HG03097 (cell line): ENCODE measurements around the gene ZDHHC16.
A peak's percentile ranks its signal among the peaks of the same experiment; 100 is the strongest.
"Not testable (repeated sequence)": the region's sequence is repeated elsewhere in the genome, so short reads cannot be mapped to it uniquely, and the experiment has no call there.

Source experiments
- ATAC-seq: cut with Tn5 transposase; IDR thresholded peaks from one replicate; pipeline ENCODE4 v1.9.1; 2021; ENCODE audit not compliant: unreplicated experiment, low FRiP score

ZDHHC16 gene

DNA sequence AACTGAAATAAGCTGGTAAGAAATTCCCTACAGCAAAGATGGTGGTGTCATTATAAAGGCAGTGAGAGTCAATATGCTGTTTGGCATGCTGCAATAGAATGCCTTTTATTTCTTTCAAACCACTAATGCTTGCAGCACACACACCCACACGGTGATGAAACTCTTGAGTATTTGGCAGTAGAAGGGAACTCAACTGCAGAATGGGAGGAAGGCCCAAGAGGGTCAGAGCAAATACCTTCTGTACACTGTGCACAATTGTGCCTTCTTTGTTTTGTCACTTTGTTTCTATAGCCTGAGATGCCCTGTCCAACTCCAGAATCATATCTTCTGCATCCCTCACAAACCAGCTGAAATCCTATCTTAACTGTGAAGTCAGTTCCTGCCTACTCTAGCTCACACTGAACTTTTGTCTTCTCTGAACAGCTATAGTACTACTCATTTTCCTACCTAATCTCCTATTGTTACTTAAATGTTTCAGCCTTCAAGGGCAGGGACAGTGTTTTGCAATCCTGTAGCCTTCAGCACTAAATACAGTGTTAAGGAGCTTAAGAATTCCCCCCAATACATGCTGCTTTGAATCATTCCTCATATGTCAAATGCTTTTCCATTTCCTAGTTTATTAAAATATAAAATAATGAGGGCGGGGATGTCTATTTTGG lies 30.1 kb downstream of the ZDHHC16 start:
- ATAC-seq: no peak

- not testable (repeated sequence) for ATAC-seq
Observed at GRCh38 chr10:97479410-97479809, 33.4 kb downstream of the ZDHHC16 start.

- ATAC-seq: no peak
Observed at GRCh38 chr10:97479939-97480338, 34.0 kb downstream of the ZDHHC16 start.

GRCh38 chr10:97481071-97481470 lies 35.1 kb downstream of the ZDHHC16 start:
- no peak for ATAC-seq

GRCh38 chr10:97482381-97482780 lies 36.4 kb downstream of the ZDHHC16 start:
- no peak for ATAC-seq

DNA sequence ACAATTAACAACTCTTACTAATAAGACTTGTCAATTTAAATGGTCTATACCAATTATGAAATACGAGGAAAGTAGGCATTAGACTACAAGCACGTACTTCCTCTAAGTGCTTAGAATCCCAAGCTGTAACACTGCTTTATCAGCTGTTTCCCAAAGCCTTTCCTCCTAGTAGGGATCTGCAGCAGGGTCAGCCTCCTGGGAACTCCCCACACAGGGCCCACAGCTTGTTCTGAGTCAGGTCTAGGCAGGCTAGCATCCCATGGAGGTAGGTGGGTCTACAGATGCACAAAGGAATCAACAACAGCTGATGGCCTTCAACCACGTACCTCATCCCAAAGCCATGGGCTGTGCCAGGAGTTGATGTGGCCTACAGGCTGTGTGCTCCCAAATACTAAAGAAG lies 37.5 kb downstream of the ZDHHC16 start:
- no peak for ATAC-seq

DNA sequence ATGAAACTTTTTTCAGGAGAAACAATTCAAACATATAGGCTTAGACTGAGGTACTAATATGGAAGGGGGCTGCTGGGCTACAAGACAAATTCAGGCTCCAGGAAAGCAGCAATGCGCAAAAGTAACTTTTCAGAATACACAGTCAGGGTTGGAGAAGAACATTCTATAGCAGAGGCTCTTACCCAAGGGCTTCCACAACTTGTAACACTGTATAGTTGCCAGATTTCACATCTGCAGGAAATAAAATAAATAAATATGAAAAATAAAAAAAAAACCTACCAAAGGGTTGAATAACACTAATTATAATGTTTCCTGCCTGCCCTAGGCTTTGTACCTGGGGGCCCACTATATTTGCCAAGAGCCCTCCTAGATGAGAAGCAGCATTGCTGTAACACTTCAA lies 37.9 kb downstream of the ZDHHC16 start:
- no peak for ATAC-seq

DNA sequence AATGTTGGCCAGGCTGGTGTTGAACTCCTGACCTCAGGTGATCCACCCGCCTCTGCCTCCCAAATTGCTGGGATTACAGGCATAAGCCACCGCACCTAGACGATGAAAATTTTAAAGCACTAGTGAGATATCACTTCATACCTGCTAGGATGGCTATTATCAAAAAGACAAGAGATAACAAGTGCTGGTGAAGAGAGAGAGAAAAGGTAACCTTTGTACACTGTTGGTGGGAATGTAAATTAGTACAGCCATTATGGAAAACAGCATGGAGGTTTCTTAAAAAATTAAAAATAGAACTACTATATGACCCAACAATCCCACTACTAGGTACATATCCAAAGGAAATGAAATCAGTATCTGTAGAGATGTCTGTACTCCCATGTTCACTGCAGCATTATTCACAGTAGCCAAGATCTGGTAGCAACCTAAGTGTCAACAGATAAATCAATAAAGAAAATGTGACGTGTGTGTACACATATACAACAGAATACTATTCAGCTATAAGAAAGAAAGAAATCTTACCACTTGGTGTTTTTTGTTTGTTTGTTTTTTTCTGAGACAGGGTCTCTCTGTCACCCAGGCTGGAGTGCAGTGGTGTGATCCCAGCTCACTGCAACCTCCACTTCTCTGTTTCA lies 39.8 kb downstream of the ZDHHC16 start:
- no peak for ATAC-seq

GRCh38 chr10:97490592-97490991 lies 44.6 kb downstream of the ZDHHC16 start:
- ATAC-seq: no peak

DNA sequence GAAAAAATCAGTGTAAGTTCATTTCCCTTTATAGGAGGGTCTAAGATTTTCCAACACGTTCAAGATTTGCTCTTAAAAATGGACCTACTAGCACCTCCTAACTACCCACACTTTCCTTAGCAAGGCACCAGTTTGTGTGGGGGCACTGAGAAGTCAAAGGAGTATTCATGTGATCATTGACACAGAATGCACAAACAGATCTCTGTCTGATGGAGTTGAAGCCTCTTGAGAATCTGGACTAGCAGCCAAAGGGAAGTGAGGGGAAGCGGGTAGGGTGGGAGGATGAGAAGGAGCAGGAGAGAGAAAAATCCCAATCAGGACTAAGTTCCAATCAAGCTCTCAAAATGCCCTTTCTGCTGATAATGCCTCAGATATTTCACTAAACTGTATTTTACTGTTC lies 48.2 kb downstream of the ZDHHC16 start:
- no peak for ATAC-seq

GRCh38 chr10:97494863-97495506 lies 49.0 kb downstream of the ZDHHC16 start:
- no peak for ATAC-seq

DNA sequence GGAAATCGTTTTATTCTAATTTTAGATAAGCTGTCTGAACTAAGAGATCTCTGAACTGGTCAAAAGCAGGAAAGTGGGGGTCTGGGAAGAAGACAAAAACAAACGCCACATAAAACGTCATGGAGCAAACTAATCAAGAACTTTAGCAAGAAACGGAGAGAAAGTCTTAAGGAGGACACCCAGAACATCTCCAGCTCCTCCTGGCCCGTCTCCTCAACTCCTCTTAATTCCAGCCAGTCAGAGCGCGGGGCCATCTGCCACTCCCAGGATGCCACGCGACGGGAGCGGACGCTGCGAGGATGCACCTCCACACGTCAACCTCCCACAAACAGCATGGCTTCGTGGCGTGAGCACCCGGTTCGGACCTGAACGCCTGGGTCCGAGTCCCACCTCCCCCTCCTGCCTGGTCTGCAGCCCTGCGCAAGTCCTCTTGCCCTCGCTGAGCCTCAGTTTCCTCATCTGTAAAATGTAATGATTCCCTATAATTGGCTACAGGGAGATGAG lies 51.6 kb downstream of the ZDHHC16 start:
- ATAC-seq: no peak

- ATAC-seq: peak; percentile 91
Observed at GRCh38 chr10:97498076-97498840, 52.3 kb downstream of the ZDHHC16 start, which contains the start of gene MMS19. TSS of gene MMS19 (minus strand) at chr10:97498422. CDS start at chr10:97498384, 38 bp downstream.

DNA sequence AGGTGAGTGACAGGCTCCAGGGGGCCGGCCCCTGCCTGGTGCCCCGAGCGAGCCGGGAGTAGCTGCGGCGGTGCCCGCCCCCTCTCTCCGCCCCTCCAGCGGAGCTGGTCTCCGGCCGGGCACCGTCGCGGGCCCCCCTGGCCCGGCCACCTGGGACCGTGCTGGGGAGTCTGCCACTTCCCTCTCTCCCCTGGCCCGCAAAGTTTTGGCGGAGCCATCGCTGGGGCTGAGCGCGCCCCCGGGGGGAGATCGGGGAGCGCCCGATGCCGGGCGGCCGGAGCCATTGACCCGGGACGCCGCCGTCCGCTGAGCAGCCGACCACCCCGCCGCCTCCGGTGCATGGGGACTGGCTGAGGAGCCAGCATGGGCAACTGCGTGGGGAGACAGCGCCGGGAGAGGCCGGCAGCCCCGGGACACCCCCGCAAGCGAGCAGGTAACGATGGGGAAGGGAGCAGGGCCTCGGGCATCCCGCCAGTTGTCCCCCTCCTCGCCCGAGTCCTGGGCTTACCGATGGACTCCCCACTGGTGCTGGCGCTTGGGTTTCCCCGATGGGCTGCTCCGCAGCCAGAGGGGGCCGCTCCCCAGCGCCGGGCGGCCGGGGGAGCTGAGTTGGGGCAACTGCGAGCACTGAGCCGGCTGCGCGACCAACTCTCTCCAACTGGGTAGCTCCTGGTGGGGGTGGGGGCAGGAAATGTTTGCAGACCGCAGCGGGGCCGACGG lies 53.0 kb downstream of the ZDHHC16 start, which contains the start of gene UBTD1:
Gene UBTD1, plus strand, starts transcription at position 84 of the 720 bp plus-strand sequence. Its CDS starts 280 bp downstream, at position 364.
- ATAC-seq: no peak

DNA sequence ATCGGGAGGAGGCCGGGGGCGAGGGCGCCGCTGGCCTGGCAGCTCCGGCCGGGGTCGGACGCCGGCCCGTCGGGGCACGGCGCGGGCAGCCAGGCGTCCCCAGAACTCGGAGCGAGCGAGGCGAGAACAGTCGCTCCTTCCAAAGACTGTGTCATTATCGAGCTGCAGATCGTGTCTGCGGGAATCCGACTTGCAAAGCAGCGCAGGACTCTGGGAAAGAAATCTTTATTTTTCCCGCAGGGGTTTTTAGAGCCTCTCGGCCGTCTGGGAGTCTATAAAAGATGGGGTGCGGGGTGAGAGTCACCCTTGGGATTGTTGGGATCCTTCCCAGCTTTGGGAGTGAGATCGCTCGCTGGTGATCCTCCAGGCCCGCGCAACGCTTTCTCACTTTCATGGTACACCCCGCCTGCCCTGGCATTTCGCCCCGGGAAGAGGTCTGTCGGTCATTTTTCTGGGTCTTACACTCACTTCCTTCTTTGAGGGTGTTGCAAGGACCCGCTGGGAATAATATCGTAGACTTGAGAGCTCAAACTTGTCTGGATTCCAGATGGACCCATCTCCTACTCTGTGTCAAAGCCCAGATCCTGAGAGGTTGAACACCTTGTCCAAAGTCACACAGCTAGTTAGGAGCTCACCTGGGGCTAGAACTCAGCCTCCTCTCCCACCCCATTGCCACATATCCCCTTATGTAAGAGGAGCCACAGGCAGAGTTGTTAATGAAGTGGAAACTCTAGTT lies 53.8 kb downstream of the ZDHHC16 start:
- no peak for ATAC-seq

DNA sequence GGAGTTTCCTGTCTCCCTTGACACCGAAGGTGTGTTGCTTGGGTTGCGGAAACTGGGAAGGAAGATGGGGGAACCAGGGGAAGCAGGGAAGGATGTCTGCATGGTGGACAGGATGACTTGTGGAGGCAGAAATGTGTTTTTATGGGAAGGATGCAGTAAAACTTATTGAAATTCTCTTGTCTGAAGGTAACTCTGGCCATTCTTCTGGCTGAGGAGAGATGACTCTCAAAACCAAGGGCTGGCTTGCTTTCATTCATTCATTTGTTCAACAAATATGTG lies 54.3 kb downstream of the ZDHHC16 start:
- ATAC-seq: no peak

DNA sequence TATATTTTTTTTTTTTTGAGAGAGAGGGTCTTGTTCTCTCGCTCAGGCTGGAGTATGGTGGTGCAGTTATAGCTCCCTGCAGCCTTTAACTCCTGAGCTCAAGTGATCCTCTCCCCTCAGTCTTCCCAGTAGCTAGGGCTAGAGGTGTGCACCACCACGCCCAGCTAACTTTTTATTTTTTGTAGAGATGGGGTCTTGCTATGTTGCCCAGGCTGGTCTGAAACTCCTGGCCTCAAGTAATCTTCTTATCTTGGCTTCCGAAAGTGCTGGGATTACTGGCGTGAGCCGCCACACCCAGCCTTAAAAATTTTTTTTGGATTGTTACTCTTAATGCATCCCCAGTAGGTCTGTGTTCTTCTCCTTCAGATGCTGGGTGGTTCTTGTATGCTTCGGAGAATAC lies 56.9 kb downstream of the ZDHHC16 start:
- ATAC-seq: no peak

DNA sequence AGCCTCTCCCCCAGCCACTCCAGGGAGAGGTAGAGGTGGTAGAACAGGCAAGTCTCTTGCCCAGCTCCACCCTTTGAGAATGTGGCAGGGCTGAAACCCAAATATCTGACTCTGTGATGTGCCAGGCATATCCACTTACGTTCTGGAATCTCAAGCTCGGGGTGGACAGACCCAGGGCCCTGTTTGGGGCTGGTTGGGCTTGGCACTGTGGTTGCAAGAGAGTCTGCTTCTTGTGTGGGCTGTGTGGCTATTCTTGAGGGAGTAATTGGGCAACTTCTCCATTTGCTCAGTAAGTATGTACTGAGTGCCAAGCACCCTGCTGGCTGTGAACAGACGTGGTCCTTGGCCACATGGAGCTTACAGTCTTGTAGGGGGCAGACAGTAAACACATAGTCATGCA lies 57.4 kb downstream of the ZDHHC16 start:
- no peak for ATAC-seq

- no peak for ATAC-seq
Observed at GRCh38 chr10:97505152-97505551, 59.2 kb downstream of the ZDHHC16 start.
